HG03439 (cell line): Measurements from ENCODE around the gene DLX4.

Source experiments
- ATAC-seq: cut with Tn5 transposase; IDR thresholded peaks from one replicate; pipeline ENCODE4 v1.9.1; 2021; ENCODE audit warnings: mild to moderate bottlenecking, moderate library complexity; ENCODE audit not compliant: unreplicated experiment

The DLX4 gene

GRCh38 chr17:49985310-49985990 lies 16.5 kb downstream of the DLX4 start:
- no peak for ATAC-seq

- ATAC-seq = no peak
Observed at GRCh38 chr17:49986396-49987289, 17.7 kb downstream of the DLX4 start.

- no peak for ATAC-seq
Observed at GRCh38 chr17:49987290-49987585, 18.2 kb downstream of the DLX4 start.

GRCh38 chr17:49987681-49988441 lies 18.9 kb downstream of the DLX4 start:
- no peak for ATAC-seq

- no peak for ATAC-seq
Observed at GRCh38 chr17:49989518-49989880, 20.5 kb downstream of the DLX4 start.

GRCh38 chr17:49990331-49990730 lies 21.3 kb downstream of the DLX4 start:
- no peak for ATAC-seq

- no peak for ATAC-seq
Observed at GRCh38 chr17:49990921-49991320, 21.9 kb downstream of the DLX4 start.

- ATAC-seq = no peak
Observed at GRCh38 chr17:49991409-49991808, 22.4 kb downstream of the DLX4 start.

GRCh38 chr17:49992191-49992932 lies 23.4 kb downstream of the DLX4 start:
- no peak for ATAC-seq

GRCh38 chr17:49992933-49993422 lies 24.0 kb downstream of the DLX4 start:
- ATAC-seq = no peak

- no peak for ATAC-seq
Observed at GRCh38 chr17:49993423-49994060, 24.6 kb downstream of the DLX4 start.

GRCh38 chr17:49994085-49995054 lies 25.4 kb downstream of the DLX4 start:
- ATAC-seq = no peak

GRCh38 chr17:49995055-49995738 lies 26.2 kb downstream of the DLX4 start, which contains the start of gene DLX3:
TSS of gene DLX3 (minus strand) at chr17:49995224. CDS start at chr17:49994998, 226 bp downstream.
- no peak for ATAC-seq

- ATAC-seq = no peak
Observed at GRCh38 chr17:49996121-49996494, 27.1 kb downstream of the DLX4 start.

- no peak for ATAC-seq
Observed at GRCh38 chr17:49996495-49997300, 27.7 kb downstream of the DLX4 start.

- no peak for ATAC-seq
Observed at GRCh38 chr17:49997301-49997650, 28.3 kb downstream of the DLX4 start.

GRCh38 chr17:49997773-49998703 lies 29.0 kb downstream of the DLX4 start:
- peak; percentile 64 for ATAC-seq
